HEK293 (cell line): ENCODE measurements around the gene TNFRSF8.

ENCODE experiments used
- CTCF ChIP-seq: fragments of 450-650 bp; formaldehyde crosslinking; IDR thresholded peaks from 2 replicates; pipeline ENCODE4 v1.5.1; 2016; ENCODE audit warnings: missing biosample characterization, missing genetic modification characterization
- ZBTB10 ChIP-seq: fragments of 450-650 bp; formaldehyde crosslinking; IDR thresholded peaks from 2 replicates; pipeline ENCODE4 v1.5.1; 2016; ENCODE audit warnings: missing biosample characterization, missing genetic modification characterization
- ZNF112 ChIP-seq: fragments of 450-650 bp; formaldehyde crosslinking; IDR thresholded peaks from 2 replicates; pipeline ENCODE4 v1.5.0; 2017; ENCODE audit warnings: missing biosample characterization, missing genetic modification characterization
- ZNF449 ChIP-seq: fragments of 450-650 bp; formaldehyde crosslinking; IDR thresholded peaks from 2 replicates; pipeline ENCODE4 v1.5.1; 2017; ENCODE audit warnings: missing biosample characterization, mild to moderate bottlenecking, missing genetic modification characterization, moderate library complexity
- ZNF785 ChIP-seq: fragments of 450-650 bp; formaldehyde crosslinking; IDR thresholded peaks from 2 replicates; pipeline ENCODE4 v1.5.1; 2016; ENCODE audit warnings: missing biosample characterization, missing genetic modification characterization

GRCh38 chr1:12150456-12151200 is 87.5 kb downstream of the TNFRSF8 start:
- no peak for TF ChIP-seq ZNF785 (tag by site-specific recombination)
- TF ChIP-seq CTCF (tag by site-specific recombination) = no peak
- no peak for TF ChIP-seq ZBTB10 (tag by site-specific recombination)
- no peak for TF ChIP-seq ZNF112 (tag by site-specific recombination)
- TF ChIP-seq ZNF449 (tag by site-specific recombination) = no peak
